Ammon's horn (tissue), 1 donor: Measurements from ENCODE around the gene MYBBP1A.

Source experiments
- DNase-seq: peaks from one replicate; pipeline ENCODE4 v3.0.0-alpha.2; 2016; ENCODE audit warnings: low spot score

MYBBP1A gene

DNA sequence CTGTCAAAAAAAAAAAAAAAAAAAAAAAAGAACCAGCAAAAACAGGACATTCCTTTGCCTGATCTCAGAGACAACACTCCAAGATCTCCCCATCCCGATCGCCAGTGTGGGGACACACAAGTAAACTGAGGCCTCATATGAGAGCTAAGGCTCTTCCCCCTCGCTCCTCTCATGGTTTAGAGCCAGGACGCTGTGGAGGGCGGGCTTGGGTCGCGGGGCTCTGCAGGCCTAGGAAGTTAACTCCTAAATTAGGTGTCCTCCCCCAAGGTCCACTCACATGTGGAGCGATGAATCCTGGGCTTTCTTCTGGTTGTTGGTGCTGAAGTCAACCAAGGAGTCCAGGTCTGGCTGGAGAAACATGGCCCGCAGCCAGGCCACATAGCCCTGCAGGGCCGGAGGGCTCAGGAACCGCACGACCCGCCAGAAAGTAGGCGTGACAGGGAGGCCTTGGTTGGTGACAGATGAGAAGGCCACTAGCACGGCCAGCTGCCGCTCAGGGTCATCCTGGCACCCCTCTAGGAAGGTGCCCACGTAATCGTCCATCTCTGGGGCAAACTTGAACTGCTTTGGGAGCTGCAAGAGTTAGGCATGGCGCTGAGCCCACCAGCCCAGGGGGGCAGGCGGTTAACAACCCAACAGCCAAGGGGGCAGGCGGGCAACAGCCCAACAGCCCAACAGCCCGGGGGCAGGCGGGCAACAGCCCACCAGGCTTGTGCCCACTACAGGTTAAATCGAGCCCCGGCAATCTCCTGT lies 5.2 kb downstream of the MYBBP1A start:
- no peak for DNase-seq

DNA sequence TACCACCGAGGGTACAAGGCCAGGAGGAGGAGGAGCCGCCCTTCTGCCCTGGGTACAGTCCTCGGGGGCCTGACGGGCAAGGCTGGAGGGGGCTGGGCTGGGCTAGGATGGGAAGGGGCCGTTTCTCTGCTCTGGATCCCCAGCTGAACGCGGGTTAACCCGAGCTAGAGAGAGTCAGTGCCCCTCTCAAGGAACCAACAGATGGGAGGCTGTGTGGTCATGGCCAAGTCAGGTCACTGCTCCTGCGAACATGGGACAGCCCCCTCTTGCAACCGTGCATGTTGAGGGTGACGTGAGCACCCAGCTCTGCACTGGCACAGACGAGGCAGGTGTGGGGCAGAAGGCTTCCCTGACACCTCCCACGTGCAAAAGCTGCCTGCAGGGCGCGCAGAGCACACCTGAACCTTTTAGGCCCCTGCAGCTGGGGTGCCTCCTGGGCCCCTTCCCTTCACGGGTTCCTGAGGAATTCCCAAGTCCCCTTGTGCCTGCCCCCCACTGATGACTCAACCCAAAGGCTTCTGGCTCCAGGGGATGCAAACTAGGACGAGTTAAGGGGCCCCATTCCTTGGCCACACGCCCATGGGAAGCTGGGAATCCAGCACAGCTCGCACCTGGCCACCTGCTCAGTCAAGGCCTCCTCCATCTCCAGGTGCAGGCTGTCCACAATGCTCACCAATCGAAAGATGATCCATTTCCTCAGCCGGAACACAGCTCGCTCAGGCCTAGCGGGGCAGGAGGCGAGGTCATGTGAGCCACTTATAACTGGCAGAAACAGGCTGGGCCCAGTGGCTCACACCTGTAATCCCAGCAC lies 6.3 kb downstream of the MYBBP1A start:
- no peak for DNase-seq

DNA sequence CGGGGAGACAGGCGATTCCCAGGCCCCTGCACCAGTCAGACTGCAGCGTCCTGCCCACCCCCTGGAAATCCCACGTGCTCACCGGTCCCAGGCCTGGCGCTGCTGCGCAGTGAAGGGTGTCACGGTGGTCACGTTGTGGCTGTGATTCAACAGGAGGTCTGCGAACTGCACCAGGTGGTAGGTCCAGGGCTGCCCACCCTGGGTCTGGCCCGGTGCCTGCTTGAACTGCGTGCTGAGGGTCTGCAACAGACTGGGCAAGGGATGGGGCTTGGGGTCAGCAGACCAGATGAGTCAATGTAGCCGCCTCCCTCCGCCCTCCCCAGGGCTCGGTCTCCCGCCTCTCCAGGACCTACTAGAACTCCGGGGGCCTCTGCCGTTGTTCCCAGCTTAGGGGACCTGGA lies 7.1 kb downstream of the MYBBP1A start:
- no peak for DNase-seq

DNA sequence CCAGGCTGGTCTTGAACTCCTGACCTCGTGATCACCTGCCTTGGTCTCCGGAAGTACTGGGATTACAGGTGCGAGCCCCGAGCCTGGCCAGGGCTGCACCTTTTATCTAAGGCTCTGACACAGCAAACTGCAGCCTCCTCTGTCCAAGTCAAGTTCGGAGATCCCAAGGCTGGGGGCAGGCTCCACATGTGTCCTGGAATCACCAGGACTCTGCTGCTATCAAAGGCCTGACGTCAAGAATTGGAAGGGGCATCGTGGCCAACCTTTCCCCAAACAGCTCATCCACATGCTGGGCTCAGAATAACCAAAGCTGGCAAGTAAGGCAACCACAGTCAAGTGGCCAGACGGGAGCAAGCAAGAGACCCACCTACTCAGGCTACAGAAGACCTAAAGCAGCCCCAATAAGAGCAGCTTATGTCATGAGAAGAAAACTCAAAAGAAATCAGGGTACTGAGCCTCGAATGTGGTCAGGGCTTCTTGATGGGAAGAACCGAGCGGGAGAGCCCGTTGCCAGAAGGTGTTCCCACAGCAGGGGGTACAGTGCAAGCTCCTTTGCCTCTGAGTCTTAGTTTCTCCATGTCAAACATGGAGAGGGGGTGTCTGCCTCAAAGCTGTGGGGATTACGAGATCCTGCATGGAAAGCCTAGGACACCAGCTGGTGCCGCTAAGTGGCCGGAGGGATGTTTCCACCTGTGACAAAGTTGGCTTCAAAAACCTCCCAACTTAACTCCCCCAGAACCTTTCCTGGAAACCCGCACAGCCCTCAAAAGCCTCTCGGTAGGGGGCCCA lies 7.9 kb downstream of the MYBBP1A start:
- DNase-seq: no peak

DNA sequence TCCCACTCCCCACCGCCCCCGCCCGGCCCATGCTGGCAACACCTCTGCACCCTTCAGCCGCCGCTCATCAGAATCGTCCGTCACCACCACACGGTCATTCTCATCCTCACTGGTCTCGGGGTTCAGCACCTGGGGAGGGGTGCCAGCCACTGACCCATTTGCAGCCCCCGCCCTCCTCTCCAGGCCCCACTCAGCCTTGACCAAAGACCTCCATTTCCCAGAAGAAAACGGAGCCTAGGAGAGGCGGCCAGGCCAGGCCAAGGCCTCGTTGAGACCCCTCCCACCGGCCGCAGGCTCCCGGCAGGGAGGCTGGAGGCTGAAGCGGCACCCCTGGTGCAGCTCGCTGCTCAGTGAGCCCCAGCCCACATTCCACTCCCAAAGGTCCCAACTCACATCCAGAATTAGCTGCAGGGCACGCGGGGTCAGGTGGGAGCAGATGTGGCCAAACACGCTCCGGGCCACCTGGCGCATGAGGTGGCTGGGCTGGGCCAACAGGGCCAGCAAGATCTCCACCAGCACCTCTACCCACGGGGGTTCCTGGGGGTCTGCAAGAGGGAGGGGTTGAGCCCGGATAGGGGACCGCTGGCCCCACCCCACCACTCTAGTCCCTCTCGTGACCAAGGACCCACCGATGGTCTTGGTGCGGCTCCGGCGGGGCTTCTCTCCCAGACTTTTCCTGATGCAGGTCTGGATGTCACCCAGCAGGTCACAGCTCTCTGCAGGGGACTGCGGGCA lies 9.8 kb downstream of the MYBBP1A start:
- DNase-seq: no peak

DNA sequence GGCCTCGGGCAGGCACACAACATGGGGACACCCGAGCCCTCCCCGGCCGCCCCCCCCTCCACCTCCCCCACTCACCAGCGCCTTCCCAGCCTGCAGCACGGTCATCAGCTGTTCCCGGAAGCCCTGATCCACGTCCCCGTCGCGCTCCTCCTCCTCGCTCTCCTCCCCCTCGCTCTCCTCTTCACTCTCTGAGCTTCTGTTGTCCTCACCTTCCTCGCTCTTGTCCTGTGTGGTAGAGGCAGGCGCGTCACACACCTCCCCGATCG lies 10.3 kb downstream of the MYBBP1A start:
- peak; percentile 49 for DNase-seq

DNA sequence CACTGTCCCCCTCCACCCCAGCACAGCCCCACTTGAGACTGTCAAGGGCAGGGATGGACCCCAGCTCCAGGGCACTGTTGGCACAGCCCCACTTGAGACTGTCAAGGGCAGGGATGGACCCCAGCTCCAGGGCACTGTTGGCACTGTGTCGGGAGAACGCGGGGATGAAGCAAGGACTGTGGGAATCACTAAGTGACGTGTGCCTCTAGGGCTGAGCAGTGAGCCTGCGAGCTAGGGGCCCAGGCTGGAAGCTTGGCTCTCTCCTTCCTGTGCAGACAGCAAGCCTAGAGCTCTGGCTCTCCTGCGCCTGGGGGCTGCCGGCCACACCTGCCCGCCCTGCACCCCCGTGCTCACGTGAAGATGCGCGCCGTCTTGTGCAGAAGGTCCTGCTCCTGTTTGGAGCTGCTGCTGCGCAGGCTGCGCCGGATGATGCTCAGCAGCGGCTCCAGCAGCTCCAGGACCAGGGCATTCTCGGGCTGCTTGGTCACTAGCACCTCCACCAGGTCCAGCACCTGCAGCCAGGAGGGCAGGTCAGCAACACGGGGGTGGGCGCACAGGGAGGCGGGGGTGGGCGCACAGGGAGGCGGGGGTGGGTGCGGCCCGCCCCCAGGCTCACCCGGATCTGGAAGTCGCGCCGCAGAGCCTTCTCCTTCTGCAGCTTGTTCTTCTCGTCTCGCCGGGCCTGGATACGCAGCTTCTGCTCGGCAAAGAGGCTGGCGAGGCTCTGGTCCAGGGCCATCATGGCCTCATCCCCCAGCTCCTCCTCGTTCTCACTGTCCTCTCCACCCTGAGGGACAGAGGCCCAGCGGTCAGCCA lies 10.8 kb downstream of the MYBBP1A start:
- DNase-seq: no peak

DNA sequence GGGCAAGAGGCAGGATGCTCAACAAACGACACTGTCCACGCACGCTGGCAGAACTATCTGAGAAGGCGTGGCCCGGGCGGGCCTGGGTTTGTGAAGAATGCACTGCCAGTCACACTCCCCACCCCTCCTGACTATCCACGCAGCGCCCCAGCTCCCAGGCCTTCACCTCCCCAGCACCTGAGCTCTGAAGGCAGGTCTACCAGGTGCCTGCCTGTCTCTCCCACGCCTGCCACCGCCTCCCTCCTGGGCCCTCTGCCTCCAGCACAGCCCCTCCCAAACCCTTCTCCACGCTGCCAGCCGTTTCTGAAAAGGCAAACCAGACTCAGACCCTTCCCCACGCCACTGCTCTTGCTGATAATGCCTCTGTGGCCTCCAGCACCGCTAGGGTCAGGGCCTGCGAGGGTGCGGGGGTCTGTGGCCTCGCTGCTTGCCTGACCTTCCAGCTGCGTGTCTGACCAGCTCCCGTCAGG lies 11.6 kb downstream of the MYBBP1A start:
- no peak for DNase-seq

DNA sequence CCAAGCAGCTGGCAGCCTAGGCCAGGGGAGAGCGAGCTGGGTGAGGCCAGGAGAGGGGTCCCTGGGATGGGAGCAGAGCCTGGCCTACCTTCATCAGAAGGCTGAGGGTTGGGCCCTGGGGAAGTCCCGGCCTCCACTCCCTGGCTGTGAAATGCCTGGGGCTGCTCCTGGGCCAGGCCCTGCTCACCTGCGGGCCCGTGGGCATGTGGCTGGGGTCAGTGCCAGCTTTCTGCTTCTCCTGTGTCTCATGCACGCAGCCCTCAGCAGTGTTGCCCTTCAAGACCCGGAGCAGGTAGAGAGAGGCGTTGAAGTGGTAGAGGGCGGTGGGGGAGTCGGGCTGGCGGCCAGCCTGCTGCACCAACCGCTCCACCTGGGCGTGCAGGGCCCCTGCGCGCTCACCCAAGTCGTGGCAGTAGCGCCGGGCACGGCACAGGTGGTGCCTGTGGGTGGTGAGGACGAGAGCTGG lies 12.4 kb downstream of the MYBBP1A start:
- no peak for DNase-seq

DNA sequence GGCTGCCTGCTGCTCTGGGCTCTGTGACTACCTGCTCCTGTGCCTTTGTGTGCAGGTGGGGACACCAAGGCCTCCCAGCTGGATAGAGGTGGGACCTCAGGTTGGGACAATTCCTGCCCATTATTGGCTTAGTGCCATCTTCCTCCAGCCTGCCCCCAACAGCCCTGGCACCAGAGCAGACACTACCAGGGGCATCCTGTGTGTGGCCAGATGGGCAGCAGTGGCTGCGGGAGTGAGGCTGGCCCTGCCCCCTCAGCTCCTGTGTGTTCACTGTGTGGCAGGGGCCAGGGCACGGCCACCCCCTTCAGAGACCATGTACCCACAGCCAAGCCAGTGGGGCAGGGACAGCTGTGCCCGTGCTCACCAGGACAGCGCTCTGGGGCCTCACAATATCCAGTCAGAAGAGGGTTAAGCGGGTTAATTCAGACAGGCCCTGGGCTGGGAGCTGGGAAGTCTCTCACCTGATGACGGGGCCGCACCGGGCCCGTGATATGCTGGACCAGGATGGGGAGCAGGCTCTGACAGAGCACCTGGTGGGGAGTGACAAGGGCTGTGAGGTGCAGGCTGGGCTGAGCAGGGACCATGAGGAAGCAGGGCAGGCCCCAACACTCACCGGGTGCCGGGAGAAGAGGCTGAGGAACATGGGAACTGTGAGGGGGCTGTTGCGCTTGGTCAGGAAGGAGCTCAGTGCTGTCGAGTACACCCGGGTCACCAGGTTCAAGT lies 13.0 kb downstream of the MYBBP1A start:
- DNase-seq: no peak

DNA sequence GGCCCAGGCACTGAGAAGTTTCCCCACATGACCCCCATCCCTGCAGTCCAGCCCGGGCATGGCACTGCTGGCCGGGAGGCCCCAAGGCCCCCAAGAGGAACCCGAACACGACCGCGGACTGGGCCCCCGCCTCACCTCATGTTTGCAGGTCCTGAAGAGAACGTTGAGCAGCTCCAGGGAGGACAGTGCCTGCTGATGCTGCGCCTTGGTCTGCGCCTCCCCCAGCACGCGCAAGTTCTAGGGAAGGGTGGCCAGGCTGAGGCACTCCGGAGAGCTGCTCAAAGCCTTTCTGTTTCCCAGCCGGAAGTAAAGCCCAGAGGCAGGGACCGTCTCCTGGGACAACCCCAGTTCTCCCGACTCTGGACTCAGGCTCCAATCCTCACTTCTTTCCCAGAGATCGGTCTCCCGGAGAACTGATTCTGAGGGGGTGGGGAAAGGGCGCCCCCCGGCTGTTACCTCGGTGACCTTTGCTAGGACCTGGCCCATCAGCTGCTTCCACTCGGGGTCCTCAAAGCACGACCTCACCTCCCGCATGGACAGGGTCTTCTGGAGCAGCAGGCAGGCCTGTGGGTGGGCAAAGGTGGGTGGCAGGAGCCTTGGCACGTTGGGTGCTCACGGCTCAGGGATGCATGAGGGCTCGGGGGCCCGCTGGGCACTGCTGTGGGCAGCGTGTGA lies 13.7 kb downstream of the MYBBP1A start:
- no peak for DNase-seq

DNA sequence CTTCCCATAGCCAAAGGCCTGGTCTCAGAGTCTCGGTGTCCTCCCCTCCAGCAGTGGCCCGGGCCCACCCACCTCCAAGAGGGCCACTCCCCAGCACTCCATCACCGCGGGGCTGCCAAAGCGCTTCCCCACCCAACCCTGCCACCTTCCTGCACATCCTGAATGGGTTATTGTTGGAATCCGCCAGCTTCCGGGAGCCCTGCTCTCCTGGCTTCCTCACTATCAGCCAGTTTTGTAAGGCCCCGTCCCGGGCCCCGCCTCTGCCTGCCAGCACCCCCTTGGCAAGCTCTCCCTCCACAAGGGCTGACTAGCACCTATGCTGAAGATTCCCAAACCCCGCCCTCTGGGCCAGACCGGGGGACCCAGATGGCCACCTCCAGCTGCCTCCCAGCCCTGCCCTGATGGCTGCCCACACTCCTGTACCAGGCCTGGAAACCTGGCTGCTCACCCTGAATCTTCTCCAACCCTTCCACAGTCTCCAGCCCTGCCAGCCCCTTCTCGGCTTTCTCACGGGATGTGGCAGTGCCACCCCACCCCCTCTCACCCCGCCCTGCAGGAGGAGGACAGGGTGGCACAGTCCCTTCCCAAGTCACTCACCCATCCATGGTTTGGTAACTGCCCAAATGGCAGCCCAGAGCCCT lies 14.4 kb downstream of the MYBBP1A start:
- no peak for DNase-seq

DNA sequence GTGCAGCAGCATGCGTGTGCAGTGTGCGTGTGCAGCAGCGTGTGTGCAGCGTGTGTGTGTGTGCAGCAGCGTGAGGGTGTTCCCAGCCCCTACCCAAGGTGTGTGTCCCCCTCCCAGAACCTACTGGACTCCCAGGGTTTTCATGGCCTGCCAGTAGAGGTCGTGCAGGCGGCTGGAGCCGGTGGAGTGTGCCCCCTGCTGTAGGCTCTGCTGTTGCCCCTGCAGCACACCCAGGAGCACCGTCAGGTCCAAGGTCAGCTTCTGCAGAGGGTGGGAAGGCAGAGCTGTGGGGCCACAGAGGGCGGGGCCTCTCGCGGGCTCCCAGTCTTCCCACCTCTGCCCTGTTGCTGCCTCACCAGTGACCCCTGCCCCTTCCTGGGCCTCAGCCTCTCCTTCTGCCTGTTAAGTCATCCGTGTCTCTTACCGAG lies 14.9 kb downstream of the MYBBP1A start:
- no peak for DNase-seq

DNA sequence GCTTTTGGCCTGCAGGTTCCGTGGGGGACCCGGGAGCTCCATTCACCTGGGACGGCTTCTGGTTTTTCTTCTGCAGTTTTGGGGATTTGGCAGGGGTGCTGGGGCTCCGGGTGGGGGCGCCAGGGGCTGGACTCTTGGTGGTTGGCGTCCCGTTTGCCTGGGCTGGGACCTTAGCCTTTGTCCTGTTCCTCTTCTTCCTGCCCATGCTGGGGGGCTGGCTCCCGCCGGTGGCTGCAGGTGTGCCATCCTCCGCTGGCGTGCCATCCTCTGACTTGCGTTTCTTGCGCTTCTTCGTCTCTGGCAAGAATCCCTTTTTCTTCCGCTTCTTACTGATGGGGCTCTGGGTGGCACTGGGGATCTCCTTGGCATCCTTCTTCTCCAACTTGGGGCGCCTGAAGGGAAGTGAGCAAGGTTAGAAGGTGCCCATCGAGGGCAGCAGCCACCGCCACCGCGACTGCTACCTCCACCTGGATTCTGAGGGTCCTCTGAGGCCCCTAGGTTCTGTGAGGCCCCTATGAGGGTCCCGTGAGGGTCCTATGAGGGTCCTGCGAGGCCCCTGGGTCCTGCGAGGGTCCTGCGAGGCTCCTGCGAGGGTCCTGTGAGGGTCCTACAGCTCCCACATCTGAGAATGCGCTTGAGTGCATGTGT lies 15.5 kb downstream of the MYBBP1A start:
- DNase-seq: no peak

DNA sequence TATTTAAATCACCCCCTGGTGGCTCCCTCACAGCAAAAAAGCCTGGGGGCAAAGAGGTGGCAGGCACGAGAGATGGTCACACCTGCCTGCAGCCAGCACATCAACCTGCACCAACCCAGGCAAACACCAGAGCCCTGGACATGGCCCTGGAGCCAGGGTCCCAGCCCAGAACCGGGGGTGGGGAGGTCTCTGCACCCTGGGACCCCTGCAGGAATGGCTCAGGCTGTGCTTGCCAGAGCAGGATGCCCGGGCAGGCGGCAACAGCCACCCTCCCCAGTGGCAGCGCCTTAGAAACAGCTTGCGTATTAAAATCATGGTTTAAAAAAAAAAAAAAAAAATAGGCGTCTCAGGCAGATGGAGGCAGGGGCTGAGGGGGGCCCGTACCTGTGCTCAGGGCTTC lies 16.2 kb downstream of the MYBBP1A start:
- DNase-seq: no peak

DNA sequence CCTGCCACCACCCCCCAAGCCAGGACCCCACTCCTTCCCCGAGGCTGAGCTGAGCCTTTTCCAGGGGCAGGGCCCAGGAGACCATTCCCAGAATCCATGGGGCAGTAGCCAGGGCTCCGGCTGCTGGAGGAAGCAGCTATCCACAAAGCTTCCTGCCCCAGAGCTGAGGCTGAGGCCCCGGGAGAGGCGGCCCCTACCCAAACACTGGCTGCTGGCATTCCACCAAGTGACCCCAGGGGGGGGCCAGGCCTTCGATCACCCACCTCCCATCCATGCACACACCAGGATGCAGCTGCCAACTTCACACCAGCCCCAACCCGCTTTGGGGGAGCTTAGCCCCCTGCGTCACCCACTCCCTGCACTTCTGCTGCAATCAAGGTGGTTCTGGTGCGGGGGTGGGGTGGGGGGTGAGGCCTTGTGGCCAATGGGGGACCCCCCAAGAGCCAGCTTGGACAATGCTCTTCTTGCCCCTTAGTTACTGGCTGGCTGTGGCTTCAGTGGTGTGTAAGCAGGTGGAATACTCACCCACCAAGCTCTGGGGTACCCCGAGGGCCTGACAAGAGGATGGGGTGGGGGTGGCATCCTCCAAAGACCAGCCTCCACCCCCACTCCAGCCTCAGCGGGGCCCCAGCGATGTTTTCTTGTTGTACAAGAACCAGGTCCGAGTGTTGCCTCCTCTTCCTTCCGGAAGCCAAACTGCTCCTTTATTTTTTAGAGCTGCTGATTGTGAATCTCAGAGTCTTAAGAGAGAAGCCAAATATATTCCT lies 16.8 kb downstream of the MYBBP1A start:
- DNase-seq: no peak

DNA sequence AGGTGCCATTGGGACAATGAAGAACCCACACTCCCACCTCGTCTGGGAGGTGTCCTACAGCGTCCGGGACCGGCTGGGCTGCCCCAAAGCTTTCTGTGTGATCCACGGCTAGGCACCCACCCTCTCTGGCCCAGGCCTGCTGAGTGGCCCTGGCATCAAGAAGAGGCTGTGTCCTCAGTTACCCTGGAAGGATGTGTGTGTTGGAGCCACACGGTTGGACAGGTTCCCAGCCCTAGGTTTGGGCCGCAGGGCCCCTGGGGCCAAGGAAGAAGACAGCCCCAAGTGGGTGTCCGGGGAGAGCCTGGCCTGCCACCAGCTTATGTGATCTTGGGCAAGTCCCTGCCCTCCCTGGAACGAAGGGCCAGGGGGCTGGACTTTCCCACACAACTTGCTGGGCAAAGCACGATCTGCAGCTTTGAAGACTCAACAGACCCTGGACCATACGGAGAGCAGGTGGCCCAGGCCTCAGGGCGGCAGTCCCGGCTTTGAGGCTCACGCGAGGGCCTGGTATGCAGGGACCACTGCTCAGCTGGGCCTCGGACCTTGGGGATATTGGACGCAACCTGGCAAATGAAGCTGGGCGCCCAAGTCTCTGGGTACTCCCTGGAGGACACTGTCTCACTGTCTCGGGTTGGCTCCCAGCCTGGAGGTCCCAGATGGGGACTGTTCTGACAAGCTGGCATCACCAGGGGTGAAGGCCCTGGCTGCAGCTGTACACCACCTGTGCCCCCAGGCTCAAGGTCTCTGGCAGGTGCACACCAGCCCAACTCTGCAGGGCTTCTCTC lies 17.5 kb downstream of the MYBBP1A start:
- peak; percentile 82 for DNase-seq
